Fibroblast of mammary gland (primary cell): ENCODE measurements around the gene CHCHD3.
"Not testable (repeated sequence)": the region's sequence is repeated elsewhere in the genome, so short reads cannot be mapped to it uniquely, and the experiment has no call there.

ENCODE experiments used
- DNase-seq: peaks from one replicate; pipeline ENCODE4 v3.0.0-alpha.2; 2010; ENCODE audit warnings: low read depth
- H3K4me3 ChIP-seq: 2 replicates; pipeline ENCODE4 v1.5.1; 2011; ENCODE audit warnings: low read depth, mild to moderate bottlenecking, low read length, moderate library complexity; ENCODE audit not compliant: control insufficient read depth
- TF ChIP-seq, protein P1 (sequence below): conservative IDR thresholded peaks from 2 replicates; pipeline ENCODE4 v1.5.1; 2011; ENCODE audit warnings: low read depth, low read length, inconsistent platforms; ENCODE audit not compliant: control insufficient read depth, insufficient read depth

Gene CHCHD3

DNA sequence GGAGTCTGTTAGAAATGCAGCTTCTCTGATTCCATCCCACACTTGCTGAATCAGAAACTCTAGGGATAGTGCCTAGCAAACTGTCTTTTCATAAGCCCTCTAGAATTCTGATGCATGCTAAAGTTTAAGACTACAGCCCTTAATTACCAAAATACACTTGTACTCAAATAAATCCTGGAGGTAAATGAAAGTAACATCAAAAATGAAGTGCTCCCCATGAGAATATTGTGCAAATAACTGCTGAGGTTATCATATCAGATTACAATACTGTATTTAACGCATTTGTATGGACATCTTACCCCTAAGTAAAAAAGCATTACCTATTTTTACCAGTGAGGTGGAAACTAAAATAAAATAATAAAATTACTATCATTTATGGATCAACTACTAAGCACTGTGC, 104.7 kb downstream of the CHCHD3 start:
- H3K4me3 ChIP-seq = no peak overlapping the region
- DNase-seq = no peak
- TF ChIP-seq, protein P1, sequence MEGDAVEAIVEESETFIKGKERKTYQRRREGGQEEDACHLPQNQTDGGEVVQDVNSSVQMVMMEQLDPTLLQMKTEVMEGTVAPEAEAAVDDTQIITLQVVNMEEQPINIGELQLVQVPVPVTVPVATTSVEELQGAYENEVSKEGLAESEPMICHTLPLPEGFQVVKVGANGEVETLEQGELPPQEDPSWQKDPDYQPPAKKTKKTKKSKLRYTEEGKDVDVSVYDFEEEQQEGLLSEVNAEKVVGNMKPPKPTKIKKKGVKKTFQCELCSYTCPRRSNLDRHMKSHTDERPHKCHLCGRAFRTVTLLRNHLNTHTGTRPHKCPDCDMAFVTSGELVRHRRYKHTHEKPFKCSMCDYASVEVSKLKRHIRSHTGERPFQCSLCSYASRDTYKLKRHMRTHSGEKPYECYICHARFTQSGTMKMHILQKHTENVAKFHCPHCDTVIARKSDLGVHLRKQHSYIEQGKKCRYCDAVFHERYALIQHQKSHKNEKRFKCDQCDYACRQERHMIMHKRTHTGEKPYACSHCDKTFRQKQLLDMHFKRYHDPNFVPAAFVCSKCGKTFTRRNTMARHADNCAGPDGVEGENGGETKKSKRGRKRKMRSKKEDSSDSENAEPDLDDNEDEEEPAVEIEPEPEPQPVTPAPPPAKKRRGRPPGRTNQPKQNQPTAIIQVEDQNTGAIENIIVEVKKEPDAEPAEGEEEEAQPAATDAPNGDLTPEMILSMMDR = no peak

DNA sequence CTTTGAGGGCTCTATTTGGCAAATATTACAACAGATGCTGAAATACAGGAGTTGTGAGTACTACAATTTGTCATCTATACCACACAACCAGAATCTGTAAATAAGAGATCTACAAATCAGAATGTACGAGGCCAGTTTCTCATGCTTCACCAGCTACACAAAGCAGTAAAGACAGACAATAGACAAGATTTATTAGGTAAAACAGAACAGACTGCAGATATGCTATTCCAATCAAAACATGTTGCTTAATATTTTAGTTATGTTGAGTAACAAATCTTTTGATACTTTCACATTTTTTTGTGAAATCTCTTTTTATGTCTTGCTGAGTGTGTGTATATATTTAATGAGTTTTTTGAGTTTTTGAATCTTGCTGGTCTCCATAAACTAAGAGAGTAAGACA, 109.1 kb downstream of the CHCHD3 start:
- no peak overlapping the region for H3K4me3 ChIP-seq
- DNase-seq = peak; percentile 67
- TF ChIP-seq, protein P1 = no peak

DNA sequence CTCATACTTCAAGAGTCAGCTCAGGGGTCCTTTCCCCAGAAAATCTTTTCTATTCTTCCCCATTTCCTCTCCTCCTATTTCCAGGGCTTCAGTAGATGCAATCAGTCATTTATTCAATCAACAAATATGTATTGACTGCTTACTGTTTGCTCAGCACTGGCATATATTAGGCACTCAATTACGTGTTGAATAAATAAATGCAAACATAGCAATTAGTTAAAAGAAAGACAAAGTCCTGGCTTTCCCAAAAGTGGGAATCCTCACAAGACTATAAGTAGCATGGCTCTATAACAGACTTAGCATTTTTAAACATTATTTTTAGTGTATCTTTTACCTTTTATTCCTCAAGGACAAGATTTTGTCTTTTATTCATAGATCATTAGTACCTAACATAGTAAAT, 111.6 kb downstream of the CHCHD3 start:
- H3K4me3 ChIP-seq = no peak overlapping the region
- TF ChIP-seq, protein P1 = no peak
- DNase-seq = no peak

DNA sequence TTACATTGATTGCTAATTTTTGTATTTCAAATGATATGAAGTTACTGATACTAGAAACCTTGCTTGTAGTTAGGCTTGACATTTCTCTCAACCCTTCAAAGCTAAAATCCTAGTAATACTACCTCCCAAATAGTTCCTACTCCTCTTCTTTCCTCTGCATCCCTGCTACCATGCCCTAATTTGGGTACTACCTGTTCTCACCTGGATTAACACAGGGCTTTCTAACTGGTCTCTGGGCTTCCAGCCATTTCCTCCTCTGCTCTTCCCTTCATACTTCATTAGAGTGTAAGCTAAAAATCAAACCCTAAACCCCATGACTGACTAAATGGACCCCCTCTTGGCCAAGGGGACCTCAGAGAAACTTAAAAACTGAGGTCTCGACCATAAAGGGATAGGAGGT, 112.4 kb downstream of the CHCHD3 start:
- DNase-seq = no peak
- no peak overlapping the region for H3K4me3 ChIP-seq
- TF ChIP-seq, protein P1 = no peak

DNA sequence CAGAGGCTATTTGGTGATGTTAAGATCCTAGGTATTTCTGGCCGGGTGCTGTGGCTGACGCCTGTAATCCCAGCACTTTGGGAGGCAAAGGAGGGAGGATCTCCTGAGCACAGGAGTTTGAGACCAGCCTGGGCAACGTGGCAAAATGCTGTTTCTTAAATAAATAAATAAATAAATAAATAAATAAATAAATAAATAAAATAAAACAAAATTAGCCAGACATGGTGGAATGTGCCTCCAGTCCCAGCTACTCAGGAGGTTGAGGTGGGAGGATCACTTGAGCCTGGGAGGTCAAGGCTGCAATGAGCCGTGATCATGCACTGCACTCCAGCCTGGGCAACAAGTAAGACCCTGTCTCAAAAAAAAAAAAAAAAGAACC, 114.4 kb downstream of the CHCHD3 start:
- not testable (repeated sequence) for H3K4me3 ChIP-seq, DNase-seq

DNA sequence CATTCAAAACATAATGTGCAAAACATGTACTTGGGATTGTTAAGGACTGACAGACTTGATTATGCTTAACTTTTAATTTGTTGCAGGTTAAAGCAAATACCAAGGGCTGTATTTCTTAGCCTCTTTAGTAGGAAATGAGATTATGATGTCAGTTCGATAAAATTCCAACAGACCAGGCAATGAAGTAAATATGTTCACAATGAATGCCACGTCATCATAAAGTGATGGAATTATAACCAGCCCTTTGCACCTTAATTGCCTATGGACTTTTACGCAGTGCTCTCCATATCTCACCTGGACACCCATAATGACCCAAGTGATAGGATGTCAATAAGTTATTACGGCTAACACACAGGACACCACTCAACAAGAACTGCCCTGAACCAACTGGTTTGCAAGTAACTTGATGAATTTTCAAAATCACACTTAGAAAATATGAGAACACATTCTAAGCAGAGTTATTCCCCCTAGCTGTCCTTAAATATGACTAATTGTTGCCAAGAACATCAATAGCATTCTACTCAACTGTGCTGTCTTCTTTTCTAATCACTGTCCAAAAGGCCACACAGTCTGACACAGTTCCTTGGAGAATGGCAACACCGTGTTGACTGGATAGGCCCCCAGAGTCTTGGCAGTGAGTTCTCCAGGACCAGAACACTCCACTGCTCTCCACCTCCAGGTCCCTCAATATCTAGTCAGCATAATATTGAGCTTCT, 115.0 kb downstream of the CHCHD3 start:
- TF ChIP-seq, protein P1 = no peak
- DNase-seq = peak; percentile 30
- no peak overlapping the region for H3K4me3 ChIP-seq

DNA sequence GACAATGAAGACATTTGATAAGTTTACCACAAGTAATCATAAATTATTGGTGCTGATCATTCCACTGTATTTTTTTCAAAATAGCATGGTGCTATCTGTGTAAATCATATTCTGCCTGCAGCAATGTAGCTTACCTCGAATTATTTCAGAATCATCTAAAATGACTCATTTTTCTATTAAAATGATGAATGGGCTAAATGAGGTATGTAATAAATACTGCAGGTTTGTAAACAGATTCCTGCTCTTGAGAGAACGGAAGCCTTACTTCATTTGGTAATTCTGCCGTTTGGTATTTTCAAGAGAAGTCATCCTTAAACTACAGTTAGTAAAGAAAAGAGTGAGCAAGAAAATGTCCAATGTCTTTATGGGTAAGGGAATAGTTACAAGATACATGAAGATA, 115.9 kb downstream of the CHCHD3 start:
- no peak for DNase-seq
- no peak overlapping the region for H3K4me3 ChIP-seq
- TF ChIP-seq, protein P1 = no peak
